ENCODE data around the gene SMIM9.

The SMIM9 gene

DNA sequence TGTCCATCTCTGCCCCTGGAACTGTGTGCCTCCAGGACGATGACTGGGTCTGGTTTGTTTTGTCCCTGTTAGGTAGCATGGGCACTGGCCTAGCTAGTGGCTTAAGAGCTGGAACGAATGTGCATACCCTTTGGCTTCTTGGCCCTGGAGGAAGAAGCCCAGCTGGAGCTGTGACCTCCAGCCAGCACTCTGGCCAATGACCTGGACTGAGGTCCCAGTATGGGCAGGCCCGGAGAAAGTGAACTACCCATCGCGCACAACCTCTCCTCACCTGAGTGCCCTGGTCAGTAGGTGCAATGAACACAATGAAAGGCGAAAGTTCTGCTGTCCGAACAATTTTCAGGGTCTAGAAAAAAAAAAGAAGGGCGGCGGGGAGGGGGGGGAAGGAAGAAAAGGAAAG lies 53.5 kb downstream of the SMIM9 start:
- DNase-seq (ENCODE audit: low read depth in 2 of 2) = no peak

DNA sequence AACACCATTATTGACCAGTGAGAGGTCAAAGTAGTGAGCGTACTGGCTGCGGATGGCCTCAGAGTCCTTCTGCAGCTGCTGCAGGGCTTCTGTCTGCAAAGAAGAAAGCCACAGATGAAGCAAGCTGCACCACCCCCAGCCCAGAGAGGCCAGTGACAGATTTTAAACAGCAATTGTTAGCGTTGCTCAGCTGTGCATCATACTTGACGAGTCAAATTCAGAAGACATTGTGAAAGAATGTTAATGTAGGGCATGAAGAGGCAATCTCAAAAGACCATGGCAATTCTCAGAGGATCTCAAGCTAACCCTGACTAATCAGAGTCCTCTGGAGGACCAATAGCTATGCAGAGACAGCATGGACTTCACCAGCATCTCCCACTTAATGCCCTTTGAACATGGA lies 55.2 kb downstream of the SMIM9 start:
- no peak for DNase-seq (ENCODE audit: low read depth in 2 of 2)

DNA sequence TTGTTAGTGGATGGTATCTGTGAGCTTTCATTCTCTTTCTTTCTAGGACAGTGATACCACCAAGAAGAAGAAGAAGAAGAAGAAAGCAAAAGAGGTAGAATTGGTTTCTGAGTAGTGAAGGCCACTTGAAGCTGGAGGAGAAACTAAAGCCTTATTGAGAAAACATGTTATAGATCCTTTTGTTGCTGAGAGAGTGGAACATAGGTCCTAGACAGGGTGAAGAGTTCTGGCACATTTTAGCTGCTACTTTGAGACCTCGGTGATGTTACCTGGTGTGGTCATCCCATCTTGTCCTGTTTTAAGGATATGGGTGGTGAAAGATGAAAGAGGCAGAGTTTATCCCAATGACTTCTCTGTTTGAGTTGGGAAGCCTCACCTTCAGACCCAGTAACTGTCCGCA lies 57.7 kb downstream of the SMIM9 start:
- DNase-seq (ENCODE audit: low read depth in 2 of 2) = no peak

DNA sequence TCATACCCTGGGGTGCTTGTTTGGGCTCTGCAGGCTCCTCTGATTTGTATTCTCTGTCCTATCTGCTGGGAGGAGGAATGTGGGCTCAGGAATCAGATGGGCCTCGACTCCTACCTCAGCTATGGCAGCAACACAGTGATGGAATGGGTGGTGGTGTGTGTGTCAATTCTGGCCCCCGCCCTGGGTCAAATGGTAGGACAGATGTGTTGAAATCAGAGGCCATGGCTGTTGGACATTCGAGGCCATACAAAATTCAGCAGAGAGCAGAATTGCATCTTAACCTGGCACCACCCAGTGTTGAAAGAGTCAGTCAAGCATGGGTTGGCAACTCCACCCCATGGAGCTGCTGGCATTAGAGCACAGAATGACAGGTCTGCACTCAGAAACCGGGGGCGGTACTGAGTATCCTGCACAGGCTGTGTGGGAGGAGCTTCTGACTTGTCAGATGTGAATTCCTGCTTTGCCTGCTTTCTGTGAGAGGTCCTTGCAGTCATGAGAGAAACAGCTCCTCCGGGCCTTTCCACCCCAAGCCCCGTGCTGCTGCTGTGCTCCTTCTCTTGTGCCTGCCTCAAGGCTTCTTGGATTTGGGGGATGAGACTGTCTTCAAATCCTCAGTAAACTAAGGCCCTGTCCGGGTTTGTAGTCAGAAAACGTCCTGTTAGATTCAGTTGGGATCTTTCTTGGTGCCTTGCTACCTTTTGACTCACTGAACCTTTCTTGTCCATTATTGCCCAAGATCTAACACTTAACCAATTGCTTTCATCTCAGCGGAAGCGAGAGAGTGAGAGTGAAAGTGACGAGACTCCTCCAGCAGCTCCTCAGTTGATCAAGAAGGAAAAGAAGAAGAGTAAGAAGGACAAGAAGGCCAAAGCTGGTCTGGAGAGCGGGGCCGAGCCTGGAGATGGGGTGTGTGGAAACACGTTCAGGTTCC lies 58.8 kb downstream of the SMIM9 start:
- DNase-seq (ENCODE audit: low read depth in 2 of 2) = no peak

DNA sequence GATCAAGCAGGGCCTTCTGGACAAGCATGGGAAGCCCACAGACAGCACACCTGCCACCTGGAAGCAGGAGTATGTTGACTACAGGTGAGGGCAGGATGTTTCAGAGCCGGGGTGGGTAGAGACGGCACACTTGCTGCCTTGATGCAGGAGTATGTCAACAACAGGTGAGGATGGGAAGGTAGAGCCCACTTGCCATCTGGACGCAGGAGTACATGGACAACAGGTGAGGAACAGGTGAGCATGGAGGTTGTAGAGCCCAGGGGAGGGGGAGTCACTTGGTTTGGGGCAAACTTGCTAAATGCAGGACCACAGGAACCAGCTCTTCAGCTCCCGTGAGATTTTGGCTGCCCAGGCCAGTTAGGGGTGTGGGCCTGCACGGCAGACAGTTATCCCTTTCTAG lies 59.8 kb downstream of the SMIM9 start:
- DNase-seq (ENCODE audit: low read depth in 2 of 2) = no peak

Data from fibroblast of skin of left biceps (primary cell).